HG03108 (cell line): ENCODE results near the gene ZNF236.

ENCODE experiments used
- ATAC-seq: cut with Tn5 transposase; IDR thresholded peaks from one replicate; pipeline ENCODE4 v1.9.1; 2021; ENCODE audit warnings: moderate library complexity; ENCODE audit not compliant: unreplicated experiment

ZNF236 gene

DNA sequence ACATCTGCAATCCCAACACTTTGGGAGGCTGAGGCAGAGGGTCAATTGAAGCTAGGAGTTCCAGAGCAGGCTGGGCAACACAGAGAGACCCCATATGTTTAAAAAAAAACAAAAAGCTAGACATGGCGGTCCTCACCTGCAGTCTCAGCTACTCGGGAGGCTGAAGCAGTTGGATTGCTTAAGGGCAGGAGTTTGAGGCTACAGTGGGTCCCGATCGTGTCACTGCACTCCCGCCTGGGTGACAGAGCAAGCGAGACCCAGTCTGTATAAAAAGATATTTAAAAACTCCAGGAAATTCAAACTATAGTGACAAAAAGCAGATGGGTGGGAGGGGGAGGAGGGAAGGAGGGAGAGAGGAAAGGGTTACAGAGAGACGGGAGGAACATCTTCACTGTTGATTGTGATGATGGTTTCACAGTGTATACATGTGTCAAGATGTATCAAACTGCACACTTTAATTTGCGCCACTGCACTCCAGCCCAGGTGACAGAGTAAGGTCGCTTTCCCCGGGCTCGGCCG lies 942 bp upstream of the ZNF236 start:
- ATAC-seq: peak; percentile 10

DNA sequence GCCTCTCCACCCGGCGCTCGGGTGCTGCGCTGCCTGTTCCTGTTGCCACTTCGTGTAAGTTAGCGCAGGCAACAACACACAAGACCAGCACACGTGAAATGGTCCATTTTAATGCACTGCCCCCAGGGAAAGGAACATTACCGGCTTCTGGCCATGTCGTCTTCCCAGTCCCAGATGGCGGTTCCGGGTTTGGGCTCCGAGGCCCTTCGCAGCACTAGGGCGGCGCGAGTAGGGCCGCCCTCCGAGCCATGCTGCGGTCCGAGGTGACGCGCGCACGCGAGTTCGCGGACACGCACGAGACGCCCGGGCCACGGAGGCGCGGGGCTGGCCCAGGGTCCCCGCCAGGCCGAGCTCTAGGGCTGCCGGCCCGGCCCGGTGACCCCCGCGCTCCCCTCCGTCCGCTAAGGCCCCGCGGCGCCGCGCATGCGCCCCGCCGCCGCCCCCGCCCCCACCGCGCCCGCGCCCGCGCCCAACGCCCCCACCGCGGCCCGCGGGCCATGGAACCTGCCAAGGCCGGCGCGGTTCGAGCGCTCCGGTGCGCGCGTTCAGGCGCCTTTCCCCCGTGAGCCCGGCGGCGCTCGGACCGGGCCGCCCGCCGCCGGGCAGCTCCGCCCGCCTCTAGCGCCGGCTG lies 367 bp upstream of the ZNF236 start:
- peak; percentile 39 for ATAC-seq

DNA sequence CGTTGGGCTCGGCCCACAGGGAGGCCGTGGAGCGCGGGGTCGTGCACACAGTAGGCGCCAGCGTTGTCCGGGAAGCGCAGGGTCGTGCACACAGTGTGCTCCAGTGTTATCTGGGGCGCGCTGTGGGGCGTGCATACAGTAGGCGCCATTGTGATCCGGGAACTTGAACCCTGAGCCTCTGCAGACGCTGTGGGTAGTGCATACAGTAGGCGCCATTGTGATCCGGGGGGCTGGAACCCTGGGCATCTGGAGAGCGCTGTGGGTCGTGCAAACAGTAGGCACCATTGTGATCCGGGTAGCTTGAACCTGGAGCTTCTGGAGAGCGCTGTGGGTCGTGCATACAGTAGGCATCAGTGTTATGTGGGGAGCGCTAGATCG lies 793 bp downstream of the ZNF236 start:
- ATAC-seq: no peak

DNA sequence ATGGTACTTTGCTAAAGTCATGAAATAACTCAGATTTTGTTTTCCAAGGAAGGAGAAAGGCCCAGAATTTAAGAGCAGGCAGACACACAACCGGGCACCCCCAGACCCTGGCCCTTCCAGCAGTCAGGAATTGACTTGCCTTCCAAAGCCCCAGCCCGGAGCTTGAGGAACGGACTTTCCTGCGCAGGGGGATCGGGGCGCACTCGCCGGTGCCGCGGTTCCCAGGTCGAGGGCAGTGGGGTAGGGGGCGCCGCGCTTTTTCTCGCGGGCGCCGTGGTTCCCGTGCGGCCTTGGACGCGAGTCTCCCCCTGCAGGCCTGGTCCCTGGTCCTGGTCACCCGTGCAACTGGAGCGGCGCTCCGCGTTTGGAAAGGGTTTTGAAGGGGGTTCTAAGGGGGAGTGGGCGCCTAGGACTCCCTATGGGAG lies 1.2 kb downstream of the ZNF236 start:
- no peak for ATAC-seq

DNA sequence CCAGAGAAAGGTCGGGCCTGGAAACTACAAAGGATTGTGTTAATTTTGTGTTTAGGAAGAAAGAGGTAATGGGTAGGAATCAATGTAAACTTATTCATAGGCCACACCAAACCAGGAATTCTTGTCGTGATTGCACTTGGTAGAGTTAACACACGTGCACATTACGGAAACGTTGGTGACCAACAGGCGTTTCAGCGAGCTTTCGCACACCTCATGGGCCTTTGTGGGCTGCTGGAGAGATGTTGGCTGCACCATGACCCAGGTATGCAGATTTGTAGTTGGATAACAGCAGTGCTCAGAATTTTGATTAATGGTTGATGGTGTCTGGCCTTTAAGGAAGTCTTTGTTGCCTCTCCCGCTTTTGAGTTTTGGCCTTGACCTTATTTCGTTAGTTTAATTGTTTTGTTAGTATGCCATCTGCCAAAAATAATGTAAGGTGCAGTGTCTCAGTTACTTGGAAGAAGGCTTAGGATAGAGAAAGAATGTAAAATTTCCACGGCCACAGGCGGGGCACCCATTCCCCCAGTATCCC lies 1.9 kb downstream of the ZNF236 start:
- no peak for ATAC-seq

DNA sequence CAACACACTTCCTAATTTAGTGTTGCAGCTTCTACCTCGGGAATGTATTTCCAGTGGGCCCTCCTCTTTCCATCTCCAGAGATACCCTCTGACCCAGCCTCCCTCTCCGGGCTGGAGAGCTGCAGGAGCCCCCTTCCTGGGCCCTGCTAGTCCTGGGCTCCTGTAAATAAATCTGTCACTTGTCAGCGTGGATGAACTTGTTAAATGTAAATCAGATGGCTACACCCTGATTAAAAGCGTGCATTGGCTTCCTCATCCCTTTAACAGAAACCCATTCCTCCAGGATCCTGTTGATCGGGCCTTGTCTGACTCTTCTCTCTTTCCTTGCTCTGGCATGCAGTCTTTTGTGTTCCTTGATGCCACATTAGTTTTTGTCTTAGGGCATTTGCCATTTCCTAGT lies 2.4 kb downstream of the ZNF236 start:
- ATAC-seq: no peak

DNA sequence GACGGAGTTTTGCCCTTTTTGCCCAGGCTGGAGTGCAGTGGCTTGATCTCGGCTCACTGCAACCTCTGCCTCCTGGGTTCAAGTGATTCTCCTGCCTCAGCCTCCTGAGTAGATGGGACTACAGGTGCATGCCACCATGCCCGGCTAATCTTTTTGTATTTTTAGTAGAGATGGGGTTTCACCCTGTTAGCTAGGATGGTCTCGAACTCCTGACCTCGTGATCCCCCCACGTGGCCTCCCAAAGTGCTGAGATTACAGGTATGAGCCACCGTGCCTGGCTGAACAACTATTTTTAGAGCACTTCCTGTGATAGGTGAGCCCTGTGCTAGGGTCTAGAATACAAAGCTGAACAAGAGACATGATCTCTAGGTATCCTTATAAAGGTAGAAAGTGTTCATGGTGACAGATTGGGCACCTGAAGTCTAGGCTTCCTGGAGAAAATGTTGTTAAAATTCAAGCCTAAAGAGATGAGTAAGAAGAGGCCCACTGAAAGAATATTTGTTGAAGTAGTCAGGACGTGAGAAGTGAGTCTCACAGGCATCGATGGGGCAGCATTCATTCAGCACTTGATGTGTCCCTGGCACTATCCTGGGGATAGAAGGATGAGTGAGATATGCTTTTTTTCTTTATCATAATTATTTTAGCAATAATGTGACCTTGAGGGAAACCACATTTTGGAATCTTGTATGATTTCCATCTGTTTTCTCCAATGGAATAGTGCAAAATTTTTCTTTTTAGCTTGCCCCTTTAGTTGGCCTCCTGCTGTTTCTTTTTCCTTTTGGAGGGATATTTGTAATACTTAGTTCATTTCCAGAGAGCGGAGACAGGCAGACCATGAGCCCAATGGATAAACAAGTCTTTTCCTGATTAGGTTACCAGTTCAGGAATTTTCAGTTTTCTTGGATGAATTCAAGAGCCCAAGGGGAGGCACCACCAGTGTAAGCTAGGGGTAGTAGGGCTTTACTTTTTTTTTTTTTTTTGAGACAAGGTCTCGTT lies 5.1 kb downstream of the ZNF236 start:
- ATAC-seq: no peak

DNA sequence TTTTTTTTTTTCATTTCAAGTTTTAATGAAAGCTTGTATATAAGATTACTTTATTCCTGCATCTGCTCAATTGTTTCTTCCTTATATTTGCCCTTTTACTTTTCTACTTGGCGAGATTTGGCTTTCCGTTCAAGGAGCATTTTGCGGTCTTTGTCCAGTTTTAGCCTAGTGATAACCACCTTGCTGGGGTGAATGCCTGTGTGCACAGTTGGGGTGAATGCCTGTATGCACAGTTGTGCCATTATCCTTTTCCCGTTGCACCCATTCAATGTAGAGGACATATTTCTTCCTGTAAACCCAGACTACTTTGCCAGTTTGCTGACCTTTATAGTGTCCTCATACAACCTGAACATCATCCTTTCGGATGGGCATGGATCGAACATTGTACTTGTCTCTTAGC lies 12.0 kb downstream of the ZNF236 start:
- ATAC-seq: no peak

DNA sequence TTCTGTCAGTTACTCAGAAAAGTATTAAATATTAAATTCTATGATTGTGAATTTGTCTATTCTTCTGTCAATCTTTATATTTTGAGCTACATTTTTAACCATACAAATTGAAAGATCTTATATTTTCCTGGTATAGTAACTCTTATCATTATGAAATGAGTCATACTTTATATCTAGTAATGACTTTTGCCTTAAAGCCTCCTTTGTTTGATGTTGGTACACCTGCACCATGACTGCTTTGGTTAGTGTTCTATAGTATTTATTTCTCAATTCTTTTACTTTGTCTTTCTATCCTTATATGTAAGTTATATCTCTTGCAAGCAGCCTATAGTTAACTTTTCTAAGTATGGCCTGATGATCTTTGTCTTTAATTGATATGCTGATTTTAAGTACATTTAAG lies 13.0 kb downstream of the ZNF236 start:
- ATAC-seq: no peak

DNA sequence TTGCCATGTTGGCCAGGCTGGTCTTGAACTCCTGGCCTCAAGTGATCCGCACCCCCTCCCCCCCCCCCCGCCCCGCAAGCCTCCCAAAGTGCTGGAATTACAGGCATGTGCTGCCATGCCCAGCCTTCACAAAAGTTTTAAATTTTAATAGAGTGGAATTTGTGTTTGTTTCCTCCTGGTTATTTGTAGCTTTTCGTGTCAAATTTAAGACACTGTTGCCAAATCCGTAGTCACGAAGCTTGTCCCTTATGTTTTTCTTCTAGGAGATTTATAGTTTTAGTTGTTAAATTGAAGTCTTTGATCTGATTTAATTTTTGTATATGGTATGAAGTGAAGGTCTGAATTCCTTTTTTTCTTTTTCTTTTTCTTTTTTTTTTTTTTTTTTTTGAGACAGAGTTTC lies 14.7 kb downstream of the ZNF236 start:
- ATAC-seq: no peak

DNA sequence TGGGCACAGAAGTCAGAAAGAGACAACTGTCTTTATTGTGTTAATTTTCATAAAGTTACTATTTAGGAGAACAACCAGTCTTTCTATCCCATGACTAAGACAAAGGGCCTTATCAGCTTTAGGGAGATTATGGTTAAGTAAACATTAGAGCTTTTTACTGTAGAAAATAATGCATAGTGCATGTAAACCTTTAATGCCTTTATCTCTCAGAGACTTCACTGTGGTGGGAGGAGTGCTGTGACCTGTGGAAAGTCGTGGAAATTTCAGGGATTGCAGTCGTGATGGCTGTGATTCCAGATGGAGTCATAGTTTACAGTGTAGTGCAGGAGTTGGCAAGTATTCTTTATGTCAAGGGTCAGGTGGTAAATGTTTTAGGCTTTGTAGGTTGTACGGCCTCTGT lies 15.8 kb downstream of the ZNF236 start:
- no peak for ATAC-seq

DNA sequence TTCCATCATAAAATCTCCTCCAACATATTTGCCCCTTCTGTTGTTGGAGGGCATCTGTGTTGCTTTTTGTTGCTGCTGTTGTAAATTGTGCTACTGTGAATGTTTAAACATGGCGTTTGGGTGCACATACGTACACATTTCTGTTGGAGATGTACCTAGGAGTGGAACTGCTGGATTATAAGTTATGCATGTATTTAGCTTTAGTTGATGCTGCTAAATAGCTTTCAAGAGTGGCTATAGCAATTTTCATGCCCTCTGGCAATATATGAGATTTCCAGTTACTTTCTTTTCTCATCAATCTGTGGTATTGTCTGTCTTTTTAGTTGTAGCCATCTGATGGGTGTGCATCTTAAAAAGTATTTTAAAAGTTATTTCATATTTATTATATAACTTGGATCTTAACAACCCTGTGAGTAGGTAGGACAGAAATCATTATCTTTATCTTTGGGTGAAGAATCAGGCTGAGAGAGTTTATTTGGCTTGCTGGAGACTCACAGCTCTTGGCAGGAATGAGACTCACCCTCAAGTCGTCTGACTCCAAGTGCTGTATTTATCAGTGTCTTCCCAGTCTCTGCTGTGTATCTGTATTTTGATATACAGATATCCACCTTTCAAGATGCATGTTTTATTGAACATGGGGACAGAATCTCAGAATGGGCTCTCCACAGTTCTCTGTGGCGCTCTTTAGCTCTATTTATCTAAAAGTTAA lies 16.9 kb downstream of the ZNF236 start:
- ATAC-seq: no peak

DNA sequence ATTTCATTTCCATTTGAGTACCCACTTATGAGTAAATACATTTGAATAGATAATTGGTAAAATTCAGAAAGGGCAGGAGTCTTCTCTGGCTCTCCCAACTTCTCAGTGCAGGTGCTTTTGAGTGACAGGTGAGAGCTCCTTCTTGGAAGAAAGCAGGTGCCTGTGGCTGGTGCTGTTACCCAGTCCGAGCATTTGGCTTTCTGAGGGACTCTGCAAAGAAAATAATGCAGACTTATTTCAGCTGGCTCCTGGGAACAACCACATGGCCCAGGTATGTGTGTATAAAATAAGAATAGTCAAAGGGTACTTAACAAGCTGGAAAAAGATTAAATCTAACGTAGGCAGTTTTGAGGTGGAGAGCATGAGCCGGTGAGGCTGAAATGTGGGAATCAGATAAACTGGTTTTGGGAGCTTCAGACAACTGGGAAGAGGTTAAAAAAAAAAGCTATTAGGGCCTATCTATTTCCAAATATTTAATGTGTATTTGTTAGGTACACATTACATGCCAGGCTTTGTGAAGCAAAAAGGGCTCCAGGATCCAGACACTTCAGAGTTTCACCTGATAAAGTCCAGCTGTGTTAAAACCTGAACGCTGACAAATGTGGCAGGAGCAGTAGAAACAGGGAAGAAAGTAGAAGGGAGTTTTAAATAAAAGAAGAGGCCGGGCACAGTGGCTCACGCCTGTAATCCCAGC lies 20.6 kb downstream of the ZNF236 start:
- ATAC-seq: no peak

DNA sequence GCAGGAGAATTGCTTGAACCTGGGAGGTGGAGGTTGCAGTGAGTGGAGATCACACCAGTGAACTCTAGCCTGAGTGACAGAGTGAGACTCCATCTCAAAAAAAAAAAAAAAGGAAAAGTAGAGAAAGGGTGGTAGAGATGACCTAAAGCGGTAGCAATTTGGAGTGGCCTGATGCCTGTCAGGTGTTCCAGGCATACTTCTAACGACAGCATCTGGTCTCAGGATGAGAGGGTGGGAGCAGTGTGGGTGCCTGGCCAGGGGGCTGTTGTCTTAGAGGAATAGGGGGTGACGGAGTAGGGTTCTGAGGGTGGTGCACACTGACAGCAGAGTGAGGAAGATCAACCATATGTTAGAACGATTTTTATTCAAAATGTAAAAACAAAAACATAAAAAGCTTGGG lies 21.8 kb downstream of the ZNF236 start:
- ATAC-seq: no peak

DNA sequence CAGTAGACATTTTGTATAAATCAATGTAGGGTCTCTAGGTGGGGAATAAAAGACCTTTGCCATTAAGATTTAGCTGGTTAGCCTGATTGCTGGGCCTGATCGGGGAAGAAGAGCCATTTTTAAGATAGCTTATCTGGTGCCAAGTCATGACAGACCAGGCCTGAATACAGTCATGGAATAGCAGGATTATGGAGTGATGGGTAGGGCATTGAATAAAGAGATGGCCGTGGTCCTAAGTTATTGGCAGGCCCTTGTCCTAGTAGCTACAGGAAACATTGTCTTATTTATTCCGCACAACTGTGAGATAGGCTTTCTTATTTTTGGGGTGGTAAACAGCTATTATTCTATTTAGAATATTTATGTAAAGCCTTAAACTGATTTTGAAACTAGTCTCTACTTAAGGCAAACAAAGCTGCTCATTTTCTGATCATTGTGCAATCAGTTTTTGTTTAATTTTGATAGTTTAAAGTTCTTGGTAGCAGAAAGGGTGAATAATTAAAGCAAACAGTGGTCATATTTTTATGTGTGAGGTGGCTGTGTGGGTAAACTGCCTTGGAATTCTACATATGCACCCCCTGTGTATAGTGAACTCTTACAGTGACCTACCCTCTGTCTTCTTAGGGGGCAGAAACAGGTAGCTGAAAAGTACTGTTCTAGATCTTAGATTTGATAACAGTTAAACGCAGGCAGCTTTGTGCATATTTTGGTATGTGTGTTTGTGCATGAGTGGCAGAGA lies 22.6 kb downstream of the ZNF236 start:
- ATAC-seq: no peak

DNA sequence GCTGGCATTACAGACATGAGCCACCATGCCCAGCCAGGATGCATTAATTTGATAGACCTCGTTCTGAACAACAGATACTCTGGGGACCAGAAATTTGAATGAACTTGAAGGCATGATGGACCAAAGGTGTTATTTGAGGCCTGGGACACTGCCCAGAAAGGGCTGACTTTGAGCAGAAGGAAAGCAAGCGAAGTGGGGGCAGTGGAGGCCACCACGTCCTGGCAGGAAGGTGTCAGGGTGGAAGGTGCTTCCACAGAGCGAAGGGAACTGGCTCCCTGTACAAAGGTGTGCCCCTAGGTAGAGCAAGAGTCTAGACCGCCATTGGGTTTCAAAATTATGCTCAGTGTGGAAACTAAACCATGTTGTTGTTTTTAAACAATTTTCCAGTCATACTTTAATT lies 23.9 kb downstream of the ZNF236 start:
- ATAC-seq: no peak

DNA sequence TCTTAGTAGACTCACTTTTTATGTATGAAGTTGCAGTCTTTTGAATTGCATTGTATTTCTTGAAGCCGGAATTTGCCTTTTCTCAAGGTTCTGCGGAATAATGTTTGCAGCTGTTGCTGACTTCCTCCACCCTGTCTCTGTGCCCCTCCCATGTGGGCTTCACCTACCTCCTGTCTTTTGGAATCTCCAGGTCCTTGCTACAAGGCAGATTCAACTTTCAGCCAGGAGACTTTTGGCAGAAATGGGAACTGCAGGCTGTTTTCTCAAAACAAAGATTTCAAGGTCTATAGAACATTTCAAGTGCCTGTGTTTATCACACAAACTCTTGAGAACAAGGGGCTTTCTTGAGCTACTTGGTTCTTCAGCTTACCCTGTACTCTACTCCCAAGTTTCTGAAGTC lies 25.6 kb downstream of the ZNF236 start:
- ATAC-seq: no peak

DNA sequence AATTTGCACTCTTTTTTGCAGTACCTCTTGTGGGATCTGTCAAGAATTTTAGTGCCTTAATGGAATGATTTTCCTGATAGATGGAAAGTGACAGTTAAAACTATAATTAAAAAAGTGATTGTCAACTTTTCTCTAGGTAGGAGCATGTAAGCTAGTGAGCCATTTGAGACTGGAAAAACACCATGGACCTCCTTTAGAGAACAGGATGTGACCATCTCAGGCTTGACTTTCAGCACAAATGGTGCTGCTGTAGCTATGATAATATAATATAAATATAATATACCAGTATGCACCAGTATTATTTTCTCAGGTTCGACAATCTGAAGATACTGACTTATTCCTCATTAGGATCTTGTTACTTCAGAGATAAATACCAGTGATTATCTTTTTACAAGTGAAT lies 27.8 kb downstream of the ZNF236 start:
- ATAC-seq: no peak

DNA sequence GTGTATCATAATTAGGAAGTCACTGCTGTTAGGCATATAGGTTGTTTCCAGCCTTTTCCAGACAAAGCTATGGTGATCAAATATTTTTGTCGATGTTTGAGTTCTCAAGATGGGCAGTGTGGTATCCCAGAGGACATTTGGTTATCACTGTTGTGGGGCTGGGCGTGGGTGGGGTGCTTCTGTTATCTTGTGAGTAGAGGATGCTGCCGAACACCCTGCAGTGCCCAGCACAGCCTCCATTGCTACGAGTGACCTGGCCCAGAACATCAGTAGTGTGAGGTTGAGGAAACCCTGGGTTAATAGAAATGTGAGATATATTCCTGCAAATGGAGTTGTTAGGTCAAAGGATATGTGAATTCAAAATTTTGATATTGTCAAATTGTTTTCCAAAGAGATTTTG lies 33.2 kb downstream of the ZNF236 start:
- ATAC-seq: no peak

DNA sequence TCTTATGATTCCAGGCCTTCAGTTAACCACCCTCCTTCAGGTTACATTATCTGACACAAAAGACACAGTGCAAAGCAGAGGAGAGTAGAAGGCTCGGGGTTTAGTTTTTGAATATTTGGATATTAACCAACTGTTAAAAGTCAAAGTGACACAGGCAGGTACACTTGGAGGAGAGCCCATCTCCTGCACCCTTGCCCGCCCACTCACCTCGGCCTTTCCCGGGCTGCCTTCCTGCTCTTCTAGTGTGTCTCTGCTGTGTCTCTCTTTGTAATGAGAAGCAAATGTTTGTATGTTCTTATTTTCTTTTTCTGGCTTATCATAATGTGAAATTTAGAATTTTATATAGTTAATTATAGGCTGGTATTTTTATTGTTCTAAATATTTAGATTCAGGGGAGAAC lies 35.1 kb downstream of the ZNF236 start:
- no peak for ATAC-seq
